ENCODE measurements around the gene CDC27. TPM values are rescaled to one million over a fixed set of nuclear protein-coding genes. Genes with fewer than 3 reads are reported as not detected.
"Not testable (repeated sequence)": the region's sequence is repeated elsewhere in the genome, so short reads cannot be mapped to it uniquely, and the experiment has no call there.

CDC27 gene
- polyA plus RNA-seq, 1 donor, result 49.6 TPM

GRCh38 chr17:47220531-47220999, 31.5 kb upstream of the CDC27 start:
- no peak for DNase-seq (ENCODE audit: low read depth)

GRCh38 chr17:47219621-47220475, 30.8 kb upstream of the CDC27 start:
- DNase-seq (ENCODE audit: low read depth), result no peak

GRCh38 chr17:47218896-47219430, 29.9 kb upstream of the CDC27 start:
- no peak for DNase-seq (ENCODE audit: low read depth)

- not testable (repeated sequence) for DNase-seq (ENCODE audit: low read depth)
Observed at GRCh38 chr17:47217279-47217678, 28.2 kb upstream of the CDC27 start.

GRCh38 chr17:47216821-47217220, 27.7 kb upstream of the CDC27 start:
- DNase-seq (ENCODE audit: low read depth), result not testable (repeated sequence)

GRCh38 chr17:47214931-47215330, 25.8 kb upstream of the CDC27 start:
- DNase-seq (ENCODE audit: low read depth), result no peak

GRCh38 chr17:47213540-47213939, 24.4 kb upstream of the CDC27 start:
- no peak for DNase-seq (ENCODE audit: low read depth)

GRCh38 chr17:47212458-47212857, 23.4 kb upstream of the CDC27 start:
- DNase-seq (ENCODE audit: low read depth), result no peak

- DNase-seq (ENCODE audit: low read depth), result no peak
Observed at GRCh38 chr17:47210779-47211178, 21.7 kb upstream of the CDC27 start.

- no peak for DNase-seq (ENCODE audit: low read depth)
Observed at GRCh38 chr17:47210105-47210504, 21.0 kb upstream of the CDC27 start.

- no peak for DNase-seq (ENCODE audit: low read depth)
Observed at GRCh38 chr17:47209499-47209898, 20.4 kb upstream of the CDC27 start.

- no peak for DNase-seq (ENCODE audit: low read depth)
Observed at GRCh38 chr17:47208744-47209488, 19.8 kb upstream of the CDC27 start, which contains the start of gene MYL4. MYL4 (plus strand) TSS chr17:47209348; CDS start chr17:47209423, 75 bp downstream.

- DNase-seq (ENCODE audit: low read depth), result no peak
Observed at GRCh38 chr17:47207143-47208067, 18.3 kb upstream of the CDC27 start.

- no peak for DNase-seq (ENCODE audit: low read depth)
Observed at GRCh38 chr17:47205419-47205963, 16.4 kb upstream of the CDC27 start.

GRCh38 chr17:47204722-47205418, 15.8 kb upstream of the CDC27 start:
- no peak for DNase-seq (ENCODE audit: low read depth)

- no peak for DNase-seq (ENCODE audit: low read depth)
Observed at GRCh38 chr17:47203984-47204721, 15.1 kb upstream of the CDC27 start.

GRCh38 chr17:47201166-47201565, 12.1 kb upstream of the CDC27 start:
- no peak for DNase-seq (ENCODE audit: low read depth)

GRCh38 chr17:47200325-47200664, 11.2 kb upstream of the CDC27 start:
- no peak for DNase-seq (ENCODE audit: low read depth)

GRCh38 chr17:47199627-47200324, 10.7 kb upstream of the CDC27 start:
- DNase-seq (ENCODE audit: low read depth), result no peak
